NCI-H2196 (cell line): ENCODE results near the gene CLDN34.
A peak's percentile ranks its signal among the peaks of the same experiment; 100 is the strongest.

Experiments
- DNase-seq: peaks from one replicate; lab custom pipeline; 2025; ENCODE audit not compliant: unreplicated experiment; lab: John Stamatoyannopoulos, UW

Gene CLDN34

GRCh38 chrX:9966775-9967408 is at the start of gene CLDN34:
TSS of gene CLDN34 (plus strand) at chrX:9967358. CDS start at chrX:9967358, 0 bp downstream.
- DNase-seq = no peak

- no peak for DNase-seq
These were observed 49.3 kb upstream of the CLDN34 start for GRCh38 chrX:9917861-9918260.

- no peak for DNase-seq
These were observed 47.5 kb upstream of the CLDN34 start for GRCh38 chrX:9919632-9920172.

GRCh38 chrX:9921407-9921806 is 45.8 kb upstream of the CLDN34 start:
- no peak for DNase-seq

GRCh38 chrX:9923357-9923756 is 43.8 kb upstream of the CLDN34 start:
- no peak for DNase-seq

- no peak for DNase-seq
These were observed 41.2 kb upstream of the CLDN34 start for GRCh38 chrX:9926002-9926401.

- peak; percentile 1 for DNase-seq
These were observed 39.3 kb upstream of the CLDN34 start for GRCh38 chrX:9927698-9928482.

GRCh38 chrX:9935436-9935835 is 31.7 kb upstream of the CLDN34 start:
- DNase-seq = no peak

GRCh38 chrX:9937761-9938160 is 29.4 kb upstream of the CLDN34 start:
- DNase-seq = no peak

- no peak for DNase-seq
These were observed 28.6 kb upstream of the CLDN34 start for GRCh38 chrX:9938516-9938915.

- DNase-seq = no peak
These were observed 26.7 kb upstream of the CLDN34 start for GRCh38 chrX:9940421-9940820.

GRCh38 chrX:9942086-9942485 is 25.1 kb upstream of the CLDN34 start:
- no peak for DNase-seq

GRCh38 chrX:9943420-9943819 is 23.7 kb upstream of the CLDN34 start:
- DNase-seq = no peak

GRCh38 chrX:9947131-9947794 is 19.9 kb upstream of the CLDN34 start:
- DNase-seq = no peak

GRCh38 chrX:9948406-9948805 is 18.8 kb upstream of the CLDN34 start:
- DNase-seq = peak; percentile 2

- DNase-seq = no peak
These were observed 14.9 kb upstream of the CLDN34 start for GRCh38 chrX:9952300-9952699.

GRCh38 chrX:9953396-9953795 is 13.8 kb upstream of the CLDN34 start:
- no peak for DNase-seq

GRCh38 chrX:9955506-9955905 is 11.7 kb upstream of the CLDN34 start:
- no peak for DNase-seq

- DNase-seq = no peak
These were observed 9.4 kb upstream of the CLDN34 start for GRCh38 chrX:9957743-9958142.

- DNase-seq = no peak
These were observed 9.0 kb upstream of the CLDN34 start for GRCh38 chrX:9958183-9958582.

- no peak for DNase-seq
These were observed 5.4 kb upstream of the CLDN34 start for GRCh38 chrX:9961750-9962149.

GRCh38 chrX:9977635-9978034 is 10.5 kb downstream of the CLDN34 start:
- no peak for DNase-seq
